Measurements from ENCODE around the gene CTCFL.

CTCFL gene

DNA sequence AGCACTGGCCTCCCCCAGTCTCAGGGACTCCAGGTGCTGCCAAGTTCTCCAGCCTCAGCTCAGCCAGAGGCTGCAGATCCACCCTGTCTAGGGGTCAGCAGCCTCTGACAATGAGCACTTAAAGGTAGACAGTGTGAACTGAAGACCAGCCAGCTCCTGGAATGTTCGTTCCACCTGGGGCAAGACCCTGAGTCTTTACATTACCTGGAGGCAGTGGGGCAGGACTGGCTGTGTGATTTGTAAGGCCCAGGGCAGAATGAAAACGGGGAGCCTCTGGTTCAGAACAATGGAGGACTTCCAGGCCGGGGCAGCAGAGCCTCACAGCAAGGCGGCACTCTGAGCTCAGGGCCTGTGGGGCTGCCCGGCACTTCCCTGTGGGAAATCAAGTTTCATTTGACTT, 65.0 kb downstream of the CTCFL start:
- DNase-seq: no peak

GRCh38 chr20:57459278-57459677, 65.7 kb downstream of the CTCFL start:
- DNase-seq: no peak

DNA sequence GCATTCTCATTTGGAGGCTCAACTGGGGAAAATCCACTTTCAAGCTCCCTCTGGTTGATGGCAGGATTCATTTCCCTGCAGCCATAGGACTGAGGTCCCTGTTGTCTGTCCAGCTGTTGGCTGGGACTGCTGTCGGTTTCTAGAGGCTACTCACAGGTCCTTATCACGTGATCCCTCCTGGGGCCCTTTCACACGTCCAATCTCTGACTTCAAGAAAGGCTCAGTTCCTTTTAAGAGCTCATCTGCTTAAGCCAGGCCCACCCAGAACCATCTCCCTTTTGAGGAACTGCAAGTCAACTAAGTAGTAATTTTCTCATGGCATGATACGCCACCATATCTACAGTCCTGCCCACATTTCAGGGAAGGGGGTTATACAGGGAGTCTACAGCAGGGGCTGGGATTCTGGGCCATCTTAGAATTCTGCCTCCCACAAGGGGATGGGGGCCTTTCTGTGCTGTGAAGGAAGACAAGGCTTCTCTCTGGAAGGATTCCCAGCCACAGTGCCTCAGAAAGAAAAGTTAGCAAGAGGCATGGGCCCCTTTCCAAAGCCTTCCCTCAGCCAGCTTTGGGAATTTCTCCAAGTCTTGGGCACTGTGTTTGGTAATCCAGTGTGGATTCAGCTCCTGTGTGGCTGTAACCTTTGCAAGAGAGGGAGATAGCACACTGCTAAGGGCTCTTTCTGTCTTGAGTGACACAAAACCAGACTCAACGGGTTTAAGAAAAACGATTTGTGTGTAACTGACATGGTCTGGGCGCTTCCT, 66.4 kb downstream of the CTCFL start:
- DNase-seq: no peak

DNA sequence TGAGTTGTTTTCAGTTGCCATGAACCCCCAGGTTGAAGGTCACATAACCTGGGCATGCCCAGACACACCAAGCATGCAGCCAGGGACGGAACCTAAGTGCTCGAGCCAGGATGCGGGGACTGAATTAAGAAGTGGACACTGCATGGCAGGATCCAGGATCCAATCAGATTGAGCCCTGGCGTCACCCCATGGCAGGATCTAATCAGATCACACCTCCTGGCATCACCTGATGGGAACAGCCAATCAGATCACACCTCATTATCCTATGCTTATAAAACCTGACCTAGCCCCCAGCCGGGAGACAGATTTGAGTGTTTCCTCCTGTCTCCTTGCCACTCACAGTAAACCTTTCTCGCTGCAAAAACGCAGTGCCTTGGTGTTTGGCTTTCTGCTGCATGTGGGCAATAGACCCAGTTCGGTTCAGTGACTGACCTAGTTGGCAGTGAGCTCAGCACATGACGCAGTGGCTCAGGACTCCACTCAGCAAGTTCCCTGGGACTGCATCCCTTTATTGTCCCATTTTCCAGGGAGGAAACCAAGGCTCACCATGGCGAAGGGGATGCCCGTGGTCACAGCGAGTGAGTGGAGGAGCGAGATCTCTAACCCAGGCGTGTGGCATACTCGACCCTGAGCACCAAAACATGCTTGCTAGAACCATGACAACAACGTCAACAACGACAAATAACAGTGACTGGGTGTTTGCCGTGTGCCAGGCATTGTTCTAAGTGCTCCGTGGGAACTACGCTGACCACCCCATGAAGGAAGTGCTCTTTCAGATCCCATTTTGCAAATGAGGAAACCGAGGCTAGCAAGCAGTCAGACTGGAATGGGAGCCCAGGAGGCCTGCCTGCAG, 67.5 kb downstream of the CTCFL start:
- no peak for DNase-seq

DNA sequence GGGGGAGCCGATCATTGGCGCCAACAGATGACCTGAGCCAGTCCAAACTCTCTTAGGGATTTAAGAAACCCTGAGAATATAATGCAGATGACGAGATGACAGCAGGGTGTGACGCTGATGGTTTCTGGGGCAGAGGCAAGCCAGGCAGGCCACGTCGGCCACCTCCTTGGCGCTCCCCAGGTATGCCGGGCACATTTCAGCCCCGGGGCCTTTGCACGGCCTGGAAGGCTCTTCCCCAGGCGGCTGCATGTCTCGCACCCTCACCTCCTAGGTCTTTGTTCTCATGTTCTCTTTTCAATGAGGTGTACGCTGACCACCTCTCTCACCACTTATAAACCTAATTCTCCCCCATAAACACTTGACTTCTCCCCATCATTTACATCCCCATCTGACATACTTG, 68.8 kb downstream of the CTCFL start:
- DNase-seq: no peak

- no peak for DNase-seq
Observed at GRCh38 chr20:57455386-57455785, 69.6 kb downstream of the CTCFL start.

- no peak for DNase-seq
Observed at GRCh38 chr20:57451795-57452661, 72.9 kb downstream of the CTCFL start.

GRCh38 chr20:57451431-57451794, 73.5 kb downstream of the CTCFL start:
- no peak for DNase-seq

DNA sequence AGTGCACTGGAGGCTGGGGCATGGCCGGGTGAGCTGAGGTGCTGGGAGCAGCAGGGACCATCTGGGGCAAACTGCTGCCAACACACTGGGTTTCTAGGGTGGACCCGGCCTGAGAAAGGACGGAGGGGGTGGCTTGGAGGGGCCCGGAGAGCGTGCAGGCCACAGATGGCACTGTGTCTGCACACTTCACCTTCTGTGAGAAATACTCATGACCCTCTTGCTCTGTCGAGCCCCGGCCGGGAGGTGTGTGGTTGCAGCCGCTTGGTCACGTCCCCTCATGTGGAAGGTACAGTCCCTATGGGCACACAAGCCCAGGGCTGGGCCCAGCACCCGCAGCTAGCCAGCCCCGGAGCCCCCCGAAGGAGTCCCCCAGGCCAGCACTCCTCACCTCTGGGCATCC, 74.0 kb downstream of the CTCFL start:
- no peak for DNase-seq

DNA sequence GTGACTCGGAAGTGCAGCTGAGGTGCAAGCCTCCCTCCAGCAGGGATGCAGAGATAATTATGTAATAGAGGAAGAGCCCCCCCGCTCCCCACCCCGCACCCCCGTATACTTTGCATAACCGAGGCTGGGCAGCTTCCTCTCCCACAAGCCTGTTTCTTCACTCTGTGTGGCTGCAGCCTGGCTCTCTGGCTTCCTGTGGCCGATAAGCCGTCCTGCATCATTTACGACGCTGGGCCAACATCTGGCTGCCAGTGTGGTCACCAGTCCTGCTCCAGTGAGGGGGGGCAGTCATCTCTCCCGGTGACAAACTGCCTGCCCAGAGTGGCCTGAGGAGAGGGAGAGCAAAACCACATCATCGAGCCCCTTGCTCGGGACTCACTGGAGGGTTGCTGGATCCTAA, 74.5 kb downstream of the CTCFL start:
- no peak for DNase-seq

GRCh38 chr20:57449398-57450354, 75.3 kb downstream of the CTCFL start:
- no peak for DNase-seq

DNA sequence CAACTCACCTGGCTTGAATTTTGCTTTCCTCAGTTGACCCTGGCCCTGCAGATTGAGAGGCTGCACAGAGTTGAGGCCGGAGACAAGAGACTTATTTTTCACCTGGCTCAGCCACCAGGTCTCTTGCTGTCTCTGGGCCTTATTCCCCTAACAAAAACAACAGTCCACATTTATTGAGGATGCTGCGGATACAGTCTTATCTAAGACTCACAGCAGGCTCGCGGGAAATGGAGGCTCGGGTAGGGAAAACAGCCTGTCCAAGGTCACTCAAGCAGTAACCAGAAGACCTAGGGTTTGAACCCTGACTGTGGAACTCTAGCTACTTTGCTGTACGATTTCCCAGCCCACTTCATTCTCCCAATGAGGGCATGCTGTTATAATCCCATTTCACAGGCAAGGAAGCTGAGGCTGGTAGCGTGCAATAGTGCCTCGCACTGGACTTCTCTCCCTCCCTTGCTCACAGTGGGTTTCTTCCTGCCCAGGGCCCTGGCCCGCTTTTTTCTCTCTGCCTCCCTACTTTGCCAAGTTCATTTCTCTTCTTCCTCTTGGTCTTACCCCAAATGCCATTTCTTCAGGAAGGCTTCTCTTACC, 76.1 kb downstream of the CTCFL start:
- no peak for DNase-seq
